HEK293T (cell line): ENCODE data around the gene MMP2.
A peak's percentile ranks its signal among the peaks of the same experiment; 100 is the strongest.

ENCODE experiments used
- ARNT ChIP-seq: fragments of 450-650 bp; IDR thresholded peaks from 2 replicates; pipeline ENCODE4 v1.6.1; 2017; ENCODE audit warnings: mild to moderate bottlenecking
- BHLHE40 ChIP-seq: fragments of 450-650 bp; IDR thresholded peaks from 2 replicates; pipeline ENCODE4 v1.6.1; 2016; ENCODE audit warnings: mild to moderate bottlenecking, moderate library complexity, borderline replicate concordance
- FOXM1 ChIP-seq: fragments of 450-650 bp; IDR thresholded peaks from 2 replicates; pipeline ENCODE4 v1.6.1; 2017; ENCODE audit warnings: mild to moderate bottlenecking, borderline replicate concordance
- LEF1 ChIP-seq: fragments of 450-650 bp; IDR thresholded peaks from 2 replicates; pipeline ENCODE4 v1.6.1; 2017; ENCODE audit warnings: mild to moderate bottlenecking, borderline replicate concordance
- NFRKB ChIP-seq: fragments of 450-650 bp; IDR thresholded peaks from 2 replicates; pipeline ENCODE4 v1.6.1; 2016; ENCODE audit warnings: mild to moderate bottlenecking, moderate library complexity
- PKNOX1 ChIP-seq: fragments of 450-650 bp; IDR thresholded peaks from 2 replicates; pipeline ENCODE4 v1.6.1; 2016
- SP1 ChIP-seq: fragments of 450-650 bp; IDR thresholded peaks from 2 replicates; pipeline ENCODE4 v1.6.1; 2017
- ZNF384 ChIP-seq: fragments of 450-650 bp; IDR thresholded peaks from 2 replicates; pipeline ENCODE4 v1.6.1; 2016

GRCh38 chr16:55477736-55478135 lies 1.3 kb upstream of the MMP2 start:
- no peak for TF ChIP-seq LEF1
- no peak for TF ChIP-seq PKNOX1
- no peak for TF ChIP-seq BHLHE40
- TF ChIP-seq NFRKB, result no peak
- 0 out of 2 replicates have a peak, but pooled peaks have one; percentile 19 for TF ChIP-seq ZNF384
- TF ChIP-seq SP1, result no peak
- TF ChIP-seq FOXM1, result no peak
- TF ChIP-seq ARNT, result no peak
